Measurements from ENCODE around the gene PSMD8.
"Not testable (repeated sequence)": the region's sequence is repeated elsewhere in the genome, so short reads cannot be mapped to it uniquely, and the experiment has no call there.

PSMD8 gene

GRCh38 chr19:38409631-38410133, 35.3 kb downstream of the PSMD8 start:
- no peak for TF ChIP-seq CTCF (IDR thresholded peaks at IDR 0.05; ENCODE audit: low read depth, low read length)
- no peak overlapping the region for H3K4me3 ChIP-seq (ENCODE audit: low read depth, low read length)
- peak; percentile 38 for DNase-seq (ENCODE audit: low read depth, low spot score)
- in situ Hi-C loops (cut with HindIII; ENCODE audit: low sequenced_read_pairs): no loop called here

- H3K4me3 ChIP-seq (ENCODE audit: low read depth, low read length); DNase-seq (ENCODE audit: low read depth, low spot score); in situ Hi-C loops (cut with HindIII; ENCODE audit: low sequenced_read_pairs): not testable (repeated sequence)
These were observed 36.0 kb downstream of the PSMD8 start for GRCh38 chr19:38410407-38410806.

GRCh38 chr19:38411041-38411712, 36.8 kb downstream of the PSMD8 start:
- in situ Hi-C loops (cut with HindIII; ENCODE audit: low sequenced_read_pairs): no loop called here
- no peak overlapping the region for H3K4me3 ChIP-seq (ENCODE audit: low read depth, low read length)
- no peak for DNase-seq (ENCODE audit: low read depth, low spot score)
- no peak for TF ChIP-seq CTCF (IDR thresholded peaks at IDR 0.05; ENCODE audit: low read depth, low read length)

DNA sequence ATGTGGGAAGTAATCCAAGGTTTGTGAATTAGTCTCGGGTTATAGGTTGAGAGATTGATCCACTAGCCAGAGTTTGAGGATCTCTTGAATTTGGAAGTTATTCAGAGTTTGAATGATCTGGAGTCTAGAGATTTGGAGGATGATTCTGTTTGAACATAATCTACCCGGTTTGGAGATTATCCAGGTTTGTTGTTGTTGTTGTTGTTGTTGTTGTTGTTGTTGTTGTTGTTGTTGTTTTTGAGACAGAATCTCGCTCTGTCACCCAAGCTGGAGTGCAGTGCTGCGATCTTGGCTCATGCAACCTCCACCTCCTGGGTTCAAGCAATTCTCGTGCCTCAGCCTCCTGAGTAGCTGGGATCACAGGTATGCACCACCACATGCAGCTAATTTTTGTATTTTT, 37.5 kb downstream of the PSMD8 start:
- in situ Hi-C loops (cut with HindIII; ENCODE audit: low sequenced_read_pairs); DNase-seq (ENCODE audit: low read depth, low spot score); H3K4me3 ChIP-seq (ENCODE audit: low read depth, low read length): not testable (repeated sequence)

DNA sequence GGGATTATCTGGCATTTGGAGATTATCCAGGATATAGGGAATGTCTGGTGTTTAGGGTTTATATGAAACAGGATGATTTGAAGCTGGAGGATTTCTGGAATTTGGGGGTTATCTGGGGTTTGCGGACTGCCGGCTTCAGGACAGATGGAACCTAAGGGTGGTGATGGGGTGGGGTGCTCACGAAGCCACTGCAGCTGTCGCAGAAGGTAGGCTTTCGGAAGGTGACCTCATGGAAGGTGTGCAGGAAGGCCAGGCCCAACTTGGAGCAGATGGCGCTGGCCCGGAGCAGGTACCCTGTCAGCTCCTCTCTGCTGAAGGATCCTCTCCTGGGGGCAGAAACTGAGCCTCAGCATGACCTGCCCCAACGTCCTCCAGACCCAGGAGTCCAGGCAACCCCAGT, 38.1 kb downstream of the PSMD8 start:
- in situ Hi-C loops (cut with HindIII; ENCODE audit: low sequenced_read_pairs): no loop called here
- no peak for TF ChIP-seq CTCF (IDR thresholded peaks at IDR 0.05; ENCODE audit: low read depth, low read length)
- H3K4me3 ChIP-seq (ENCODE audit: low read depth, low read length): no peak overlapping the region
- DNase-seq (ENCODE audit: low read depth, low spot score): no peak

DNA sequence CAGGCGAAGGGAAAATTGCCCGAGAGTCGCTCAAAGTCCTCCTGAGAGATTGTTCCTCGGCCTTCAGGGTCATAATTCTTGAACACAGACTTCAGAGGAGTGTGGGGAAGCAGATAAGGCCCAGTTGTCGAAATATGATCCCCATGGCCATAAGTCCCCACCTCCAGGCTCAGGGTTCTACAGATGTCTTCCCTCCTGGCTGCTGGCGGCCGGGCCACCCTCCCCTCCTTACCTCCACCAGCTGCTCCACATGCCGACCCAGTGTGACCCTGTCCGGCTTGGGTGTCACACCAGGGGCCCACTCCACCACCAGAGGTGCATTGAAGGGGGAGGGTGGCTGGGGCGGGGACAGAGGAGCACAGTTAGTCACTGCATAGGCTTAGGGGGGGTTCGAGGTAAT, 38.6 kb downstream of the PSMD8 start:
- in situ Hi-C loops (cut with HindIII; ENCODE audit: low sequenced_read_pairs): no loop called here
- DNase-seq (ENCODE audit: low read depth, low spot score): no peak
- H3K4me3 ChIP-seq (ENCODE audit: low read depth, low read length): no peak overlapping the region
- no peak for TF ChIP-seq CTCF (IDR thresholded peaks at IDR 0.05; ENCODE audit: low read depth, low read length)

DNA sequence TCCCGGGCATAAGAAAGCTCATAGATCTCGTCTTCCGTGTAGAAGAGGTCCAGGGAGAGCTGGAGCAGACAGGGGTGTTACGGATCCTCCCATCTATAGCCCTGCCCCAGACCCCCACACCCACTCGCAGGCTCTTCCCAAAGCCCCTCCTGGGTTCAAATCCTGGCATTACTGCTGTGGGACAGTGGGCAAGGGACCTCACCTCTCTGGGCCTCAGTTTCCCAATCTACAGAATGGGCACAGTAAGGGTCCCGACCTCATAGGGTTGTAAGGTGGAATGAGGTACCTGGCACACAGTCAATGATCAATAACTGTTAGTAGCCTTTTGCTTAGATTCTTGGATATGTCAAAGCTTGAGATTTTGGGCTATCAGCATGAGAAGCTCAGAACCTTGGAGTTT, 39.0 kb downstream of the PSMD8 start:
- H3K4me3 ChIP-seq (ENCODE audit: low read depth, low read length): no peak overlapping the region
- TF ChIP-seq CTCF (IDR thresholded peaks at IDR 0.05; ENCODE audit: low read depth, low read length): no peak
- no peak for DNase-seq (ENCODE audit: low read depth, low spot score)
- in situ Hi-C loops (cut with HindIII; ENCODE audit: low sequenced_read_pairs): no loop called here

DNA sequence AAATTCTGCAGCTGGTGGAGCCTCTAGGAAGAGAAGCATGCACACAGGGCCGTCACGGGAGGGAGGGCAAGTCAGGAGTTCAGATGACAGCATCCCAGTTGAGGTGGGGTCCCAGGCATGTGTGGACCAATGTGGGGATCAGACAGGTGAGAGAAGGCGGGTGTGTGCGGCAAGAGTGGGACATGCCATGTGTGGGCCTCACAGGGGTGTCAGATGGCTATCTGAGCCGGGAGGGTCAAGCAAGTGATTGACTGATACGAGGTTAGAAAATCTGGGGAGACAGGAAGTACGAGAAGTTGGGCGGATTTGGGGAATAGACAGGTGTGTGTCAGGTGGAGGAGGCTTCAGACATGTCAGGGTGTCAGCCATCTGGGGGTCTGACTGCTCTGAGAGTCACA, 42.8 kb downstream of the PSMD8 start:
- TF ChIP-seq CTCF (IDR thresholded peaks at IDR 0.05; ENCODE audit: low read depth, low read length): no peak
- in situ Hi-C loops (cut with HindIII; ENCODE audit: low sequenced_read_pairs): no loop called here

More for the DNA sequence above, 42.8 kb downstream of the PSMD8 start:
- no peak overlapping the region for H3K4me3 ChIP-seq (ENCODE audit: low read depth, low read length)
- DNase-seq (ENCODE audit: low read depth, low spot score): no peak
